Karpas-422 (cell line): ENCODE results near the gene TEX10. TPM values are rescaled to one million over a fixed set of nuclear protein-coding genes. Genes with fewer than 3 reads are reported as not detected.
"Not testable (repeated sequence)": the region's sequence is repeated elsewhere in the genome, so short reads cannot be mapped to it uniquely, and the experiment has no call there.

ENCODE experiments used
- DNase-seq: peaks from one replicate; pipeline ENCODE4 v3.0.0-alpha.2; 2015
- H2AFZ ChIP-seq: fragments of 200-600 bp; sonication (generic); 2 replicates; pipeline ENCODE4 v1.6.1; 2014; ENCODE audit warnings: antibody characterized with exemption, low read length, mixed read lengths
- H3K27ac ChIP-seq: fragments of 200-600 bp; sonication (generic); 2 replicates; pipeline ENCODE4 v1.5.1; 2014; ENCODE audit warnings: mild to moderate bottlenecking, low read length, moderate library complexity
- H3K27me3 ChIP-seq: fragments of 200-600 bp; sonication (generic); 2 replicates; pipeline ENCODE4 v1.6.1; 2014; ENCODE audit warnings: low read length, mixed read lengths
- H3K36me3 ChIP-seq: fragments of 200-600 bp; sonication (generic); 2 replicates; pipeline ENCODE4 v1.6.1; 2014; ENCODE audit warnings: low read length, mixed read lengths; ENCODE audit not compliant: insufficient read depth
- H3K4me1 ChIP-seq: fragments of 200-600 bp; sonication (generic); 2 replicates; pipeline ENCODE4 v1.6.1; 2014; ENCODE audit warnings: mild to moderate bottlenecking, low read length, mixed read lengths
- H3K4me2 ChIP-seq: fragments of 200-600 bp; sonication (generic); 2 replicates; pipeline ENCODE4 v1.6.1; 2014; ENCODE audit warnings: low read length, low read depth, mild to moderate bottlenecking; ENCODE audit not compliant: poor library complexity, severe bottlenecking
- H3K4me3 ChIP-seq: fragments of 200-600 bp; sonication (generic); 2 replicates; pipeline ENCODE4 v1.5.1; 2014; ENCODE audit warnings: mild to moderate bottlenecking, antibody characterized with exemption, low read length, mixed read lengths
- H3K79me2 ChIP-seq: fragments of 200-600 bp; sonication (generic); 2 replicates; pipeline ENCODE4 v1.6.1; 2014; ENCODE audit warnings: mild to moderate bottlenecking, low read length, mixed read lengths
- H3K9ac ChIP-seq: fragments of 200-600 bp; sonication (generic); 2 replicates; pipeline ENCODE4 v1.6.0; 2014; ENCODE audit warnings: low read length
- H3K9me2 ChIP-seq: fragments of 200-600 bp; sonication (generic), shearing (Covaris generic); replicated peaks from 2 replicates; pipeline ENCODE4 v1.6.0; 2014; ENCODE audit warnings: mild to moderate bottlenecking, low read length, moderate library complexity; ENCODE audit not compliant: insufficient read depth
- H3K9me3 ChIP-seq: fragments of 300-700, 200-600 bp; sonication (generic); 2 replicates; pipeline ENCODE4 v1.6.1; 2014; ENCODE audit warnings: low read length, mixed read lengths
- H4K20me1 ChIP-seq: fragments of 200-600 bp; sonication (generic); 2 replicates; pipeline ENCODE4 v1.6.1; 2014; ENCODE audit warnings: mild to moderate bottlenecking, antibody characterized with exemption, low read length, low read depth; ENCODE audit not compliant: insufficient read depth
- total RNA-seq: library from RNA; depleted of rRNA; stranded (reverse); fragments of >200 nt; shearing (Covaris generic); gene quantifications from 2 replicates; pipeline ENCODE4 v1.2.3, GENCODE V29; 2014; ENCODE audit warnings: low replicate concordance

TEX10 gene
- total RNA-seq, 1 experiment from 2014 or later = 73.7 TPM

DNA sequence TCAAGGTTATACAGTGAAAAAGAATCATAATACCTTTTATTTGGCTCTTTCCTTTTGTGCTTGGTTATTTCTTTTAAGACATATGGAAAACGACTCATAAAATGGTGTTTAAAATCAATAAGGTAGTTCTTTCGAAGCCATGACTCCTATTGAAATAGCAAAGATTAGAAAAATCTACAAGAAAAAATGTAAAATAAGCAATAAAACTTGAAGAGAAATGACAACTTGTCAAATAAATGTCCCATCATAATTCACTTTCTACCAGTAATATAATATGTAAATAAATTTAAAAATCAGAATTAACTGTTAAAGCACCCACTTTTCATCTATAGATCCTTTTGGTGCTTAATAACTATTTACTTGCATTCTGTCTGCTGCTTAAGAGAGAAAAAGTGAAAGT, 12.5 kb downstream of the TEX10 start:
- no peaks in the 10 kb centered on the region for H3K9me3 ChIP-seq
- peaks cover 14% of the 10 kb centered on the region; the same call in 1 of the 2 replicates for H4K20me1 ChIP-seq
- no peak overlapping the region for H2AFZ ChIP-seq
- no peak overlapping the region for H3K9ac ChIP-seq
- peaks cover 53% of the 10 kb centered on the region for H3K4me1 ChIP-seq
- no peak overlapping the region for H3K4me3 ChIP-seq
- peak overlapping the region; percentile 77 for H3K27ac ChIP-seq
- H3K9me2 ChIP-seq = no peaks in the 10 kb centered on the region
- peaks cover 94% of the 10 kb centered on the region for H3K79me2 ChIP-seq
- peak overlapping the region; percentile 51 for H3K4me2 ChIP-seq
- H3K36me3 ChIP-seq = peaks cover 49% of the 10 kb centered on the region
- DNase-seq = no peak
- no peaks in the 10 kb centered on the region for H3K27me3 ChIP-seq

DNA sequence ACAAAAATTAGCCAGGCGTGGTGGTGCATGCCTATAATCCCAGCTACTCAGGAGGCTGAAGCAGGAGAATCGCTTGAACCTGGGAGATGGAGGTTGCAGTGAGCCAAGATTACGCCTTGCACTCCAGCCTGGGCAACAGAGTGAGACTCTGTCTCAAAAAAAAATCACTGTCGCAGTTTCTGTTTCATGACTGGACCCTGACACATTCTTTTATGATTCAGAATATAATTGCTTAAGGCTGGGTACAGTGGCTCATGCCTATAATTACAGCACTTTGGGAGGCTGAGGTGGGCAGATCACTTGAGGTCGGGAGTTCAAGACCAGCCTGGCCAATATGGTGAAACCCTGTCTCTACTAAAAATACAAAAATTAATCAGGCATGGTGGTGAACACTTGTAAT, 14.0 kb downstream of the TEX10 start:
- peaks cover 14% of the 10 kb centered on the region; the same call in 1 of the 2 replicates for H4K20me1 ChIP-seq
- not testable (repeated sequence) for H2AFZ ChIP-seq, H3K9me2 ChIP-seq, H3K9me3 ChIP-seq, H3K4me3 ChIP-seq, H3K27ac ChIP-seq, H3K27me3 ChIP-seq, H3K9ac ChIP-seq, DNase-seq, H3K4me2 ChIP-seq
- H3K36me3 ChIP-seq = peaks cover 43% of the 10 kb centered on the region
- peaks cover 39% of the 10 kb centered on the region for H3K4me1 ChIP-seq
- H3K79me2 ChIP-seq = peaks cover 94% of the 10 kb centered on the region

DNA sequence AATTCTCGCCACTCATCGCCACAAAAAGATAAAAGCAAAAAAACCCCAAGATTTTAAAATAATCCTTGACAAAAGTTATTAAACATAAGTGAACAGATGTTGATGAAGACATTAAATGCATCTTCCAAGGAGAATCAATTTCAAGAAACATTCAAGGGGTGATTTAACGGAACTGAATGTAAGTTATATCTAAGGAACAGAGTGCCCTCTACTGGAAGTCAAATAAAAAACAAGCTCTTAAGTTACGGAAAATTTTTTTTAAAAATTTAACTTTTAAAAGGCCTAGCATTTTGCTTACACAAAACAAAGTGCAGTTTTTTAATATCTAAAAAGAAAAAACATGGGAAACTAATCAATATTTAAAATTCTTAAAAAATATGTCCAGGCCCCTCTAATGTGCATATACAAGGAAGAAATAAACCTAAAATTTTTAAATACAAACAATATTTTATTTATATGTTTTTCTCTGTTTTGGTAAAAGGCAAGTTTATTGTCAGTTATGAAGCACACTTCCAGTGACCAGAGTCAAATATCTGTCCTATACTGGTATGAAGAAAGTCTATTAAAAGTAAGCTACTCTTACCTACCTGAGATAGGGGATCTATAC, 28.0 kb downstream of the TEX10 start:
- DNase-seq = peak; percentile 71
- no peaks in the 10 kb centered on the region for H3K4me1 ChIP-seq
- peaks cover 7% of the 10 kb centered on the region; the same call in 1 of the 2 replicates for H4K20me1 ChIP-seq
- no peaks in the 10 kb centered on the region for H3K9me2 ChIP-seq
- no peak overlapping the region for H3K27ac ChIP-seq
- no peak overlapping the region for H3K9ac ChIP-seq
- no peak overlapping the region for H3K4me2 ChIP-seq
- H2AFZ ChIP-seq = no peak overlapping the region
- H3K79me2 ChIP-seq = peaks cover 85% of the 10 kb centered on the region
- no peaks in the 10 kb centered on the region for H3K9me3 ChIP-seq
- H3K36me3 ChIP-seq = peaks cover 79% of the 10 kb centered on the region
- H3K4me3 ChIP-seq = no peak overlapping the region
- H3K27me3 ChIP-seq = no peaks in the 10 kb centered on the region

DNA sequence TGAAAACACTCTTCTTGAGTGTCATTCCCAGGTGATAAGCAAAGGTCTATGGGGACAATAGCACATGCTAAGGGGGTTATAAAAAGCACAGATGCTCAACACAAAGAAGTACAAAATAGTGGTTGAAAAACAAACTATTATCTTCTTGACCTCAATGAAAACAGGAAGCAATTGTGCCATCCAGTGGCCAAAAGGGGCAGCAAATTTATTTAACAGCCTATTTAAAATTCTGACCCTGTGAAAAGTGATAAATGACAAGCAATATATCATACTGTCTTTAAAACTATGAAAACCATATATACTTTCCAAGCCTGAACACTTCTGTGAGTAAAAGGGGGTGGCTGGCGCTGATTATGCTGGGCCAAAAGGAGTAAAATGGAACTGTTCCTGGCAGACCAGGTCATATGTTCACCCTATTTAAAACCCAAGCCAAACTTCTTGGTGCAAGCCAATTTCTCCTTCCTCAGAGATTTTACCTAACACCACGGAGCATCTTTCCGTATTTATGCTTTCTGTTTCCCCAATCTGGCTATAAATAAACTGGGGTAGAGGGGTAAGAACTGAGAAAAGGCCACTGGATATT, 29.7 kb downstream of the TEX10 start:
- Histone ChIP-seq H3K27me3 (no peaks in the 10 kb centered on the region), H3K36me3 (peaks cover 74% of the 10 kb centered on the region; the same call in 1 of the 2 replicates), H2AFZ (no peak overlapping the region), H3K9ac (no peak overlapping the region), H3K4me3 (no peak overlapping the region), H3K27ac (no peak overlapping the region), H3K4me2 (no peak overlapping the region), H4K20me1 (peaks cover 7% of the 10 kb centered on the region; the same call in 1 of the 2 replicates), H3K4me1 (no peaks in the 10 kb centered on the region), H3K9me2 (no peaks in the 10 kb centered on the region), H3K79me2 (peaks cover 83% of the 10 kb centered on the region), H3K9me3 (no peaks in the 10 kb centered on the region)
- peak; percentile 73 for DNase-seq

DNA sequence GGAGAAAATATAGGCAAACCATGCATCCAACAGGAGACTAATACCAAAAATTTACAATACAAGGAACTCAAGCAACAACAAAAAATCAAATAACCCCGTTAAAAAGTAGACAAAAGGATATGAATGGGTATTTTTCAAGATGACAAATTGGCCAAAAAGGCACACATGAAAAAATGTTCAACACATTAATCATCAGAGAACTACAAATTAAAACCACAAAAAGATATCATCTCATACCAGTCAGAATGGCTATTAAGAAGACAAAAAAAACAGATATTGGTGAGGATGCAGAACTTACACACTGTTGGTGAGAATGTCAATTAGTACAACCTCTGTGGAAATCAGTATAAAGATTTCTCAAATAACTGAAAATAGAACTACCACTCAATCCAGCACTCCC, 35.0 kb downstream of the TEX10 start:
- Histone ChIP-seq H3K9me2 (no peaks in the 10 kb centered on the region), H3K79me2 (peaks cover 89% of the 10 kb centered on the region), H3K36me3 (peaks cover 69% of the 10 kb centered on the region)

DNA sequence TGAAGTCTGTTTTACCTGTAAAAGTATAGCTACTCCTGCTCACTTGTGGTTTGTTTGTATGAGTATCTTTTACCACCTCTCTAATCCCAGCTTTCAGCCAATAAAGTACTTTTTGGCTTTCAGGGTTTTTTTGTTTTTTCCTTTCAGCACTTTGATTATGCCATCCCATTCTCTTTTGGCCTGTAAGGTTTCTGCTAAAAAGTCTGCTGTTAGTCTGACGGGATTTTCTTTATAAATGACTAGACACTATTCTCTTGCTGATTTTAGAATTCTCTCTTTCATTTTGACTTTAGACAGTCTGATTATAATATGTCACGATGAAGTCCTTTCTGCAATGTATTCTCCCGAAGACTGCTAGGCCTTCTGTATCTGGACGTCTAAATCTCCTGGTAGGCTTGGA, 37.2 kb downstream of the TEX10 start:
- H3K9me2 ChIP-seq = no peaks in the 10 kb centered on the region
- H3K4me1 ChIP-seq = no peaks in the 10 kb centered on the region
- H4K20me1 ChIP-seq = peaks cover 3% of the 10 kb centered on the region; the same call in 1 of the 2 replicates
- H3K4me2 ChIP-seq = no peak overlapping the region
- H3K79me2 ChIP-seq = peaks cover 92% of the 10 kb centered on the region
- H3K27ac ChIP-seq = no peak overlapping the region
- no peak overlapping the region for H2AFZ ChIP-seq
- H3K9me3 ChIP-seq = no peaks in the 10 kb centered on the region
- peaks cover 71% of the 10 kb centered on the region for H3K36me3 ChIP-seq
- H3K4me3 ChIP-seq = no peak overlapping the region
- DNase-seq = no peak
- H3K27me3 ChIP-seq = no peaks in the 10 kb centered on the region
- H3K9ac ChIP-seq = no peak overlapping the region

More for the DNA sequence above, 35.0 kb downstream of the TEX10 start:
- Histone ChIP-seq H2AFZ (no peak overlapping the region), H3K9ac (no peak overlapping the region), H3K4me2 (no peak overlapping the region), H4K20me1 (0 out of 2 replicates have a peak, but pooled peaks cover 3% of the 10 kb centered on the region), H3K9me3 (no peaks in the 10 kb centered on the region), H3K27me3 (no peaks in the 10 kb centered on the region), H3K4me1 (no peaks in the 10 kb centered on the region), H3K4me3 (no peak overlapping the region), H3K27ac (no peak overlapping the region)
- no peak for DNase-seq

DNA sequence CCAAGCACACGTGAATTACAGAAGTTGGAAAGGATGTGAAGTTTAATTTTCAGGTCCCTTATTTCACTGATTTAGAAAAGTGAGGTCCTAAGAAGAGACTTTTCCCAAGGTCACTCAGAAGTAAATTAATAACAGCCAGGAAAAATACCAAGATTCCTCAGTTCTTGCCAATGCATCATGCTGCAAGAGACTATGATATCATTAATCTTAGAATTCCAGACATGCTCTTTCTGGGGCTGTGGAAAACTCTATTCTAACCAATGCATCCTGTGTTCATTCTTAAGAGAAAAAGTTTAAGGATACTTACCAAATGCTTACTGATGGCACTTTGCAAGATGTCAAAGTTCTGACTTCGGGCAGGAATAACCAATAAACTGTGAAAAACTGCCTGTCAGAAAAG, 42.8 kb downstream of the TEX10 start:
- no peak overlapping the region for H3K9ac ChIP-seq
- no peaks in the 10 kb centered on the region for H3K9me2 ChIP-seq
- H3K27me3 ChIP-seq = no peaks in the 10 kb centered on the region
- H3K4me2 ChIP-seq = no peak overlapping the region
- H3K36me3 ChIP-seq = peaks cover 62% of the 10 kb centered on the region
- peaks cover 96% of the 10 kb centered on the region for H3K79me2 ChIP-seq
- no peaks in the 10 kb centered on the region for H3K9me3 ChIP-seq
- no peak overlapping the region for H2AFZ ChIP-seq
- peaks cover 17% of the 10 kb centered on the region for H3K4me1 ChIP-seq
- DNase-seq = no peak
- H3K4me3 ChIP-seq = no peak overlapping the region
- no peak overlapping the region for H3K27ac ChIP-seq
- H4K20me1 ChIP-seq = no peaks in the 10 kb centered on the region; the same call in 1 of the 2 replicates

DNA sequence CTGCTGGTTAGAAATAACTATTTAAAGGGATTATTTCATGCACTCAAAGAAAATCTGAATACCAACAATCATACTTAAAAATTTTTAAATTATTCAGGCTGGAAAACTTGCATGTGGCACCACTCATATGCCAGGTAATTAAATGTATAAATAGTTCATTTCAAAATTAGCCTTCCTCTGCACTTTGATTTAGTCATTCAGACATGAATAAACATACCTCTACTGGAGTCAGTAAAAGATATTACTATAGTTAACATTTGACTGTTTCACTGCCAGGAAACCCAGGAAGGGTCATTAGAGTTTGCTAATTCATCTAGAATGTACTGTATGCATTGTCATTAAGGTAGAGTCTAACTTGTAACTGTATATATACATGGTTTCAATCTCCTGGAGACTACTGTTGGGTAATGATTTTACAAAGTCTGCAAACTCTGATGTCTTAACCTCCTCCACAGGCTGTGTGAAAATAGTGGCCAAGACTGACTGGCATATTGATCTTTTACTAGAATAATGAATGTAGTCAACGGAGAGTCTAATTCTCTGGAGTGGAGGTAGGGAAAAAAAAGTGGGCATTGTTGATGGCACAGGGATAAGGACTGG, 43.7 kb downstream of the TEX10 start:
- H3K36me3 ChIP-seq = peaks cover 56% of the 10 kb centered on the region

More for the DNA sequence above, 43.7 kb downstream of the TEX10 start:
- H3K4me3 ChIP-seq = no peak overlapping the region
- no peaks in the 10 kb centered on the region; the same call in 1 of the 2 replicates for H4K20me1 ChIP-seq
- DNase-seq = no peak
- H2AFZ ChIP-seq = no peak overlapping the region
- H3K27ac ChIP-seq = peak overlapping the region; percentile 13; the same call in 1 of the 2 replicates
- H3K27me3 ChIP-seq = no peaks in the 10 kb centered on the region
- H3K9me2 ChIP-seq = no peaks in the 10 kb centered on the region
- peaks cover 17% of the 10 kb centered on the region for H3K4me1 ChIP-seq
- H3K79me2 ChIP-seq = peaks cover 95% of the 10 kb centered on the region
- no peaks in the 10 kb centered on the region for H3K9me3 ChIP-seq
- H3K4me2 ChIP-seq = no peak overlapping the region
- no peak overlapping the region for H3K9ac ChIP-seq
